PC-9 (cell line): Measurements from ENCODE around the gene WBP2NL. TPM values are rescaled to one million over a fixed set of nuclear protein-coding genes. Genes with fewer than 3 reads are reported as not detected.

Experiments used
- BruUV-seq: library from RNA; stranded (reverse); fragments of 400-500 nt; replicated peaks from 2 replicates; lab custom pipeline; 2021; lab: Mats Ljungman, UMichigan
- CTCF ChIA-PET: fragments of 300-600 bp; sonication (Branson Sonifier 250); formaldehyde crosslinking; loops from one replicate; lab custom pipeline; 2022; ENCODE audit warnings: antibody characterized with exemption; lab: Charles Lee
- POLR2A ChIA-PET: fragments of 300-600 bp; sonication (Branson Sonifier 250); formaldehyde crosslinking; loops from one replicate; lab custom pipeline; 2022; ENCODE audit warnings: antibody characterized with exemption; ENCODE audit not compliant: unreplicated experiment; lab: Charles Lee
- DNase-seq, 2 experiments: peaks; one replicate each; pipeline versions ENCODE4 v3.0.0 to v3.0.0-alpha.2; 2015 to 2022; ENCODE audit warnings: mixed read lengths in 1 of 2
- H2AFZ ChIP-seq: fragments of 200-600 bp; sonication (generic); 2 replicates; pipeline ENCODE4 v1.8.1; 2017; ENCODE audit warnings: antibody characterized with exemption
- H3F3A ChIP-seq: fragments of 200-600 bp; sonication (generic); 2 replicates; pipeline ENCODE4 v1.8.1; 2017; ENCODE audit warnings: antibody characterized with exemption, mild to moderate bottlenecking, low read depth; ENCODE audit not compliant: insufficient read depth
- H3K27ac ChIP-seq: fragments of 200-600 bp; sonication (generic); 2 replicates; pipeline ENCODE4 v1.6.1; 2016; ENCODE audit warnings: mixed run types
- H3K27me3 ChIP-seq: fragments of 200-600 bp; sonication (generic); 2 replicates; pipeline ENCODE4 v1.6.1; 2016; ENCODE audit warnings: low read depth, mixed run types; ENCODE audit not compliant: insufficient read depth
- H3K36me3 ChIP-seq: fragments of 200-600 bp; sonication (generic); 2 replicates; pipeline ENCODE4 v1.6.1; 2016; ENCODE audit warnings: low read depth, mixed run types
- H3K4me1 ChIP-seq: fragments of 200-600 bp; sonication (generic); replicated peaks from 2 replicates; pipeline ENCODE4 v1.6.1; 2016; ENCODE audit warnings: mixed run types; ENCODE audit not compliant: insufficient read depth
- H3K4me2 ChIP-seq: fragments of 200-600 bp; sonication (generic); 2 replicates; pipeline ENCODE4 v1.6.1; 2017; ENCODE audit warnings: mixed run types
- H3K4me3 ChIP-seq: fragments of 200-600 bp; sonication (generic); 2 replicates; pipeline ENCODE4 v1.6.1; 2016; ENCODE audit warnings: mixed run types
- H3K79me2 ChIP-seq: fragments of 200-600 bp; sonication (generic); 2 replicates; pipeline ENCODE4 v1.6.1; 2017; ENCODE audit warnings: low read depth, mixed run types
- H3K9me2 ChIP-seq: fragments of 200-600 bp; sonication (generic); 2 replicates; pipeline ENCODE4 v1.8.1; 2017; ENCODE audit warnings: mild to moderate bottlenecking; ENCODE audit not compliant: insufficient read depth
- H3K9me3 ChIP-seq: fragments of 200-600 bp; sonication (generic); 2 replicates; pipeline ENCODE4 v1.8.1; 2016; ENCODE audit warnings: low read depth; ENCODE audit not compliant: insufficient read depth
- H4K20me1 ChIP-seq: fragments of 200-600 bp; sonication (generic); 2 replicates; pipeline ENCODE4 v1.8.1; 2017; ENCODE audit not compliant: insufficient read depth
- EZH2 ChIP-seq: fragments of 200-600 bp; sonication (generic); IDR thresholded peaks from 2 replicates; pipeline ENCODE4 v1.8.0; 2017; ENCODE audit warnings: antibody characterized with exemption, low read depth
- intact Hi-C: fragments of 100-400 bp; cut with micrococcal nuclease; formaldehyde crosslinking; loops from one replicate; pipeline ENCODE4 v1.10.0; 2022; ENCODE audit not compliant: unreplicated experiment
- total RNA-seq: library from RNA; stranded (reverse); gene quantifications from 2 replicates; pipeline ENCODE4 v1.2.3, GENCODE V29; 2021
- TF ChIP-seq, protein P1 (sequence below): fragments of 200-600 bp; sonication (generic); conservative IDR thresholded peaks from 2 replicates; pipeline ENCODE4 v1.6.1; 2017; ENCODE audit warnings: mixed run types, antibody characterized with exemption, mild to moderate bottlenecking, moderate library complexity

WBP2NL gene
- total RNA-seq, 1 experiment from 2014 or later: 7.1 TPM

DNA sequence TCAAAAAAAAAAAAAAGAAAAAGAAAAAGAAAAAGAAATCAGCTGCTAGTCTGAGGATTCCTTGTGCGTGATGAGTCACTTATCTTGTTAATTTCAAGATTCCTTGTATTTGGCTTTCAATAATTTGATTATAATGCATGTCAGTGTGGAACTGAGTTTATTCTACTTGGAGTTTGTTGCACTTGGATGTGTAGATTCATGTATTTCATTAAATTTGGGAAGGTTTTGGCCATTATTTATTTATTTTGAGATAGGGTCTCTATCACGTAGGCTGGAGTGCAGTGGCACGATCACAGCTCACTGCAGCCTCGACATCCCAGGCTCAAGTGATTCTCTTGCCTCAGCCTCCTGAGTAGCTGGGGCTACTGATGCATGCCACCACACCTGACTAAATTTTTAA lies 14.8 kb downstream of the WBP2NL start:
- CTCF ChIA-PET: interaction anchor here (0.6 kb wide), 1 partner anchor 270 kb away, joined by 3 read pairs; no protein-coding TSS in a partner anchor
- H3K27me3 ChIP-seq: no peaks in the 10 kb centered on the region
- no peak for TF ChIP-seq EZH2
- TF ChIP-seq, protein P1, sequence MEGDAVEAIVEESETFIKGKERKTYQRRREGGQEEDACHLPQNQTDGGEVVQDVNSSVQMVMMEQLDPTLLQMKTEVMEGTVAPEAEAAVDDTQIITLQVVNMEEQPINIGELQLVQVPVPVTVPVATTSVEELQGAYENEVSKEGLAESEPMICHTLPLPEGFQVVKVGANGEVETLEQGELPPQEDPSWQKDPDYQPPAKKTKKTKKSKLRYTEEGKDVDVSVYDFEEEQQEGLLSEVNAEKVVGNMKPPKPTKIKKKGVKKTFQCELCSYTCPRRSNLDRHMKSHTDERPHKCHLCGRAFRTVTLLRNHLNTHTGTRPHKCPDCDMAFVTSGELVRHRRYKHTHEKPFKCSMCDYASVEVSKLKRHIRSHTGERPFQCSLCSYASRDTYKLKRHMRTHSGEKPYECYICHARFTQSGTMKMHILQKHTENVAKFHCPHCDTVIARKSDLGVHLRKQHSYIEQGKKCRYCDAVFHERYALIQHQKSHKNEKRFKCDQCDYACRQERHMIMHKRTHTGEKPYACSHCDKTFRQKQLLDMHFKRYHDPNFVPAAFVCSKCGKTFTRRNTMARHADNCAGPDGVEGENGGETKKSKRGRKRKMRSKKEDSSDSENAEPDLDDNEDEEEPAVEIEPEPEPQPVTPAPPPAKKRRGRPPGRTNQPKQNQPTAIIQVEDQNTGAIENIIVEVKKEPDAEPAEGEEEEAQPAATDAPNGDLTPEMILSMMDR: no peak
- no peaks in the 10 kb centered on the region for H3K79me2 ChIP-seq
- H3K4me2 ChIP-seq: no peak overlapping the region
- no peak overlapping the region for H2AFZ ChIP-seq
- no peaks in the 10 kb centered on the region for H3F3A ChIP-seq
- no peaks in the 10 kb centered on the region for H3K9me2 ChIP-seq
- H3K4me1 ChIP-seq: peaks cover 4% of the 10 kb centered on the region; the same call in 1 of the 2 replicates
- H3K27ac ChIP-seq: no peak overlapping the region
- peaks cover 14% of the 10 kb centered on the region; the same call in 1 of the 2 replicates for H3K9me3 ChIP-seq
- H3K4me3 ChIP-seq: no peak overlapping the region
- intact Hi-C loops: no loop called here
- DNase-seq: no peak
- H3K36me3 ChIP-seq: no peaks in the 10 kb centered on the region
- BruUV-seq: no TSS peak
- no peaks in the 10 kb centered on the region for H4K20me1 ChIP-seq
- POLR2A ChIA-PET: no interaction called here

DNA sequence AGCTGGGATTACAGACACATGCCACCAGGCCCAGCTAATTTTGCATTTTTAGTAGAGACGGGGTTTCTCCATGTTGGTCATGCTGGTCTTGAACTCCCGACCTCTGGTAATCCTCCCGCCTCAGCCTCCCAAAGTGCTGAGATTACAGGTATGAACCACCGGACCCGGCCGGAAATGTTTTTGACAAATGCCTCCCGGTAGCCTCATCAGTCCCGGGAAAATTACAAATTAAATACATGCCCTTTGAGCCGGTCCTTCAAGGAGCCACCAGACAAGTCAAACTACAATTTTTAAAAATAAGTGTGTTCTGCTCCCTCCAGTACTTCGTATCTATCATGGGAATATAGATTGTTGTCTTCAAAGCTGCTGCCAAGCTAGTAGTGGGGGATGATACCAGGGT lies 17.5 kb downstream of the WBP2NL start:
- CTCF ChIA-PET: no interaction called here
- DNase-seq: peak in 1 of 2 experiments; percentile 43
- intact Hi-C loops: no loop called here
- Histone ChIP-seq H3K9me3 (peaks cover 2% of the 10 kb centered on the region; the same call in 1 of the 2 replicates), H3K4me2 (no peak overlapping the region), H3K9me2 (no peaks in the 10 kb centered on the region), H3K27me3 (no peaks in the 10 kb centered on the region), H4K20me1 (no peaks in the 10 kb centered on the region), H3K79me2 (no peaks in the 10 kb centered on the region), H3K4me1 (peaks cover 4% of the 10 kb centered on the region; the same call in 1 of the 2 replicates), H2AFZ (0 out of 2 replicates have a peak overlapping the region, but pooled peaks have one; percentile 53), H3K27ac (no peak overlapping the region), H3F3A (no peaks in the 10 kb centered on the region), H3K36me3 (no peaks in the 10 kb centered on the region), H3K4me3 (no peak overlapping the region)
- POLR2A ChIA-PET: no interaction called here
- no TSS peak for BruUV-seq
- TF ChIP-seq, protein P1: no peak
- no peak for TF ChIP-seq EZH2

DNA sequence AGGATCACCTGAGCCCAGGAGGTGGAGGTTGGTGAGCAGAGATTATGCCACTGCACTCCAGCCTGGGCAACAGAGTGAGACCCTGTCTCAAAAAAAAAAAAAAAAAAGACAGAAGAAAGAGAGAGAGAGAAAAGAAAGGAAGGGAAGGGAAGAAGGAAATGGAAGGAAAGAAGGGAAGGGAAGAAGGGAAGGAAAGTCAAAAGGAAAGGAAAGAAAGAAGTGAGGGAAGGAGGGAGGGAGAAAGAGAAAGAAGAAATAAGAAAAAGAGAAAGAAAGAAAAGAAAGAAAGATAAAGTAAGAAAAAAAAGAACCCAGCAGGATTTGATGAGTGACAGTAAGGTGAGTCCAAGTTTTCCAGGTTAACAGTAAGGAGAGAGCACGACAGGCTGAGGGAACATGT lies 19.6 kb downstream of the WBP2NL start:
- ChIA-PET CTCF (no interaction called here), POLR2A (no interaction called here)
- peaks cover 5% of the 10 kb centered on the region; the same call in 1 of the 2 replicates for H3F3A ChIP-seq
- H3K79me2 ChIP-seq: no peaks in the 10 kb centered on the region
- no peak overlapping the region for H3K4me2 ChIP-seq
- H4K20me1 ChIP-seq: no peaks in the 10 kb centered on the region
- no peaks in the 10 kb centered on the region for H3K9me3 ChIP-seq
- no peak overlapping the region for H3K4me3 ChIP-seq
- BruUV-seq: no TSS peak
- TF ChIP-seq, protein P1: no peak
- no peak for TF ChIP-seq EZH2
- no peak for DNase-seq
- peaks cover 24% of the 10 kb centered on the region for H3K4me1 ChIP-seq
- H3K27me3 ChIP-seq: no peaks in the 10 kb centered on the region
- no peaks in the 10 kb centered on the region for H3K9me2 ChIP-seq
- intact Hi-C loops: no loop called here
- H3K27ac ChIP-seq: no peak overlapping the region
- H3K36me3 ChIP-seq: no peaks in the 10 kb centered on the region
- H2AFZ ChIP-seq: no peak overlapping the region
